HCT116 (cell line): ENCODE data around the gene MAPRE3. TPM values are rescaled to one million over a fixed set of nuclear protein-coding genes. Genes with fewer than 3 reads are reported as not detected.

Experiments
- ATAC-seq: fragments of 200-7000 bp; cut with Tn5 transposase; 2 replicates; pipeline ENCODE4 v1.9.1; 2020; ENCODE audit warnings: mild to moderate bottlenecking, moderate library complexity
- BruUV-seq: library from RNA; stranded (reverse); fragments of 400-500 nt; replicated peaks from 2 replicates; lab custom pipeline; 2021; lab: Mats Ljungman, UMichigan
- CTCF ChIA-PET: fragments of 300-600 bp; sonication (Branson Sonifier 250); formaldehyde crosslinking; loops from one replicate; lab custom pipeline; 2021; ENCODE audit warnings: antibody characterized with exemption; lab: Charles Lee
- POLR2A ChIA-PET: fragments of 300-600, 350-600 bp; sonication (Branson Sonifier 250); formaldehyde crosslinking; loops from one replicate; lab custom pipeline; 2021; ENCODE audit warnings: antibody characterized with exemption; lab: Charles Lee
- RAD21 ChIA-PET, 2 experiments: fragments of 300-600 bp; sonication (Branson Sonifier 250); formaldehyde crosslinking; loops; one replicate each; lab custom pipeline; 2023; ENCODE audit warnings: low total read pairs in 2 of 2; ENCODE audit not compliant: uncharacterized antibody in 2 of 2, unreplicated experiment in 2 of 2, low non-redundant PET in 1 of 2; lab: Charles Lee
- DNase-seq: peaks from one replicate; pipeline ENCODE4 v3.0.0-alpha.2; 2010; ENCODE audit warnings: low read depth, low spot score
- H2AFZ ChIP-seq: fragments of 200-600 bp; shearing (Covaris generic), sonication (generic); 2 replicates; pipeline ENCODE4 v1.6.1; 2017; ENCODE audit warnings: low read depth, mixed run types, mixed read lengths, antibody characterized with exemption, low read length; ENCODE audit not compliant: poor library complexity, severe bottlenecking
- H3K27ac ChIP-seq: 2 replicates; pipeline ENCODE4 v1.5.1; 2012; ENCODE audit warnings: low read depth, low read length
- H3K27me3 ChIP-seq: fragments of 200-600 bp; sonication (generic); 2 replicates; pipeline ENCODE4 v1.6.1; 2016; ENCODE audit warnings: mixed run types, low read length, mixed read lengths; ENCODE audit not compliant: insufficient read depth
- H3K36me3 ChIP-seq, 2 experiments: fragments of 200-500 bp in 1 of 2; fragments of 200-600 bp in 1 of 2; sonication (Bioruptor generic) in 1 of 2; sonication (generic) in 1 of 2; 2 replicates each; pipeline versions ENCODE4 v1.5.1 to v1.6.1; 2014 to 2016; ENCODE audit warnings: low read length in 2 of 2, inconsistent platforms in 1 of 2, mixed read lengths in 1 of 2, mixed run types in 1 of 2; ENCODE audit not compliant: insufficient read depth in 2 of 2, control insufficient read depth in 1 of 2
- H3K4me1 ChIP-seq, 2 experiments: fragments of 200-600 bp in 1 of 2; sonication (generic) in 1 of 2; 2 replicates each; pipeline versions ENCODE4 v1.5.1 to v1.6.1; 2012 to 2017; ENCODE audit warnings: low read length in 2 of 2, inconsistent platforms in 1 of 2, mild to moderate bottlenecking in 1 of 2, mixed read lengths in 1 of 2, mixed run types in 1 of 2, moderate library complexity in 1 of 2; ENCODE audit not compliant: insufficient read depth in 2 of 2, control insufficient read depth in 1 of 2
- H3K4me2 ChIP-seq: fragments of 200-600 bp; sonication (generic); 2 replicates; pipeline ENCODE4 v1.6.1; 2017; ENCODE audit warnings: mixed run types, low read length, mixed read lengths
- H3K4me3 ChIP-seq, 2 experiments: fragments of 200-600 bp in 1 of 2; sonication (generic) in 1 of 2; replicated peaks in 1 of 2; 2 replicates each; pipeline ENCODE4 v1.5.1; 2011 to 2016; ENCODE audit warnings: low read length in 2 of 2, control low read depth in 1 of 2, low read depth in 1 of 2, mild to moderate bottlenecking in 1 of 2, mixed read lengths in 1 of 2, mixed run types in 1 of 2
- H3K79me2 ChIP-seq: fragments of 200-600 bp; sonication (generic); 2 replicates; pipeline ENCODE4 v1.6.1; 2017; ENCODE audit warnings: mild to moderate bottlenecking, mixed run types, low read length, moderate library complexity, mixed read lengths; ENCODE audit not compliant: insufficient read depth
- H3K9ac ChIP-seq: fragments of 200-600 bp; sonication (generic); 2 replicates; pipeline ENCODE4 v1.6.1; 2016; ENCODE audit warnings: low read length, mixed read lengths
- H3K9me2 ChIP-seq: fragments of 200-600 bp; sonication (generic), shearing (Covaris generic); 2 replicates; pipeline ENCODE4 v1.6.1; 2017; ENCODE audit warnings: mixed run types, mild to moderate bottlenecking, moderate library complexity; ENCODE audit not compliant: insufficient read depth
- H3K9me3 ChIP-seq, 2 experiments: fragments of 200-500 bp in 1 of 2; fragments of 200-600 bp in 1 of 2; sonication (Bioruptor generic) in 1 of 2; sonication (generic) in 1 of 2; 2 replicates each; pipeline ENCODE4 v1.6.1; 2014 to 2017; ENCODE audit warnings: low read length in 2 of 2, mixed read lengths in 2 of 2, inconsistent platforms in 1 of 2, low read depth in 1 of 2, mild to moderate bottlenecking in 1 of 2, mixed run types in 1 of 2, moderate library complexity in 1 of 2; ENCODE audit not compliant: control insufficient read depth in 1 of 2, insufficient read depth in 1 of 2
- H4K20me1 ChIP-seq: fragments of 200-600 bp; sonication (generic), shearing (Covaris generic); 2 replicates; pipeline ENCODE4 v1.6.1; 2017; ENCODE audit warnings: mixed run types, mild to moderate bottlenecking, moderate library complexity; ENCODE audit not compliant: insufficient read depth
- ATF3 ChIP-seq: IDR thresholded peaks from 2 replicates; pipeline ENCODE4 v1.6.1; 2012
- CBX3 ChIP-seq: IDR thresholded peaks from 2 replicates; pipeline ENCODE4 v1.6.1; 2012; ENCODE audit warnings: low read depth
- CEBPB ChIP-seq: IDR thresholded peaks from 2 replicates; pipeline ENCODE4 v1.6.1; 2012; ENCODE audit warnings: low read depth
- EGR1 ChIP-seq: IDR thresholded peaks from 2 replicates; pipeline ENCODE4 v1.6.1; 2012; ENCODE audit warnings: low read depth
- EZH2phosphoT487 ChIP-seq: fragments of 200-600 bp; IDR thresholded peaks from 2 replicates; pipeline ENCODE4 v1.6.1; 2018; ENCODE audit warnings: antibody characterized with exemption, borderline replicate concordance
- JUND ChIP-seq: IDR thresholded peaks from 2 replicates; pipeline ENCODE4 v1.6.1; 2012
- POLR2AphosphoS5 ChIP-seq: IDR thresholded peaks from 2 replicates; pipeline ENCODE4 v1.6.1; 2011; ENCODE audit warnings: mild to moderate bottlenecking, low read depth, low read length, moderate library complexity
- SP1 ChIP-seq: IDR thresholded peaks from 2 replicates; pipeline ENCODE4 v1.6.1; 2012; ENCODE audit warnings: low read depth
- SRF ChIP-seq: IDR thresholded peaks from 2 replicates; pipeline ENCODE4 v1.6.1; 2012; ENCODE audit warnings: low read depth
- TCF7L2 ChIP-seq: IDR thresholded peaks from 2 replicates; pipeline ENCODE4 v1.7.0; 2011; ENCODE audit warnings: borderline replicate concordance, inconsistent platforms; ENCODE audit not compliant: insufficient read depth, insufficient read length; ENCODE audit errors: extremely low read depth
- YY1 ChIP-seq: IDR thresholded peaks from 2 replicates; pipeline ENCODE4 v1.6.1; 2011; ENCODE audit warnings: low read length, low read depth, moderate library complexity, mild to moderate bottlenecking; ENCODE audit not compliant: insufficient replicate concordance; ENCODE audit errors: extremely low read depth
- intact Hi-C: fragments of 100-400 bp; cut with micrococcal nuclease; formaldehyde crosslinking; loops from 2 replicates; pipeline ENCODE4 v1.10.0; 2022
- total RNA-seq: library from RNA; stranded (reverse); gene quantifications from one replicate; pipeline ENCODE4 v1.2.1, GENCODE V29; 2021; ENCODE audit not compliant: unreplicated experiment
- TF ChIP-seq, protein P1 (sequence below): IDR thresholded peaks from 2 replicates; pipeline ENCODE4 v1.6.1; 2012; ENCODE audit warnings: low read depth
- TF ChIP-seq, protein P2 (sequence below), 3 experiments: fragments of 200-600 bp in 1 of 3; sonication (generic) in 1 of 3; IDR thresholded peaks in 2 of 3; conservative IDR thresholded peaks in 1 of 3; 2 replicates each; pipeline ENCODE4 v1.5.1; 2012 to 2017; ENCODE audit warnings: low read depth in 2 of 3, low read length in 2 of 3, antibody characterized with exemption in 1 of 3, borderline replicate concordance in 1 of 3, control low read depth in 1 of 3, mild to moderate bottlenecking in 1 of 3, mixed read lengths in 1 of 3, mixed run types in 1 of 3, moderate library complexity in 1 of 3; ENCODE audit not compliant: insufficient read depth in 1 of 3

Gene MAPRE3
- total RNA-seq, 1 experiment from 2014 or later: 12.1 TPM

DNA sequence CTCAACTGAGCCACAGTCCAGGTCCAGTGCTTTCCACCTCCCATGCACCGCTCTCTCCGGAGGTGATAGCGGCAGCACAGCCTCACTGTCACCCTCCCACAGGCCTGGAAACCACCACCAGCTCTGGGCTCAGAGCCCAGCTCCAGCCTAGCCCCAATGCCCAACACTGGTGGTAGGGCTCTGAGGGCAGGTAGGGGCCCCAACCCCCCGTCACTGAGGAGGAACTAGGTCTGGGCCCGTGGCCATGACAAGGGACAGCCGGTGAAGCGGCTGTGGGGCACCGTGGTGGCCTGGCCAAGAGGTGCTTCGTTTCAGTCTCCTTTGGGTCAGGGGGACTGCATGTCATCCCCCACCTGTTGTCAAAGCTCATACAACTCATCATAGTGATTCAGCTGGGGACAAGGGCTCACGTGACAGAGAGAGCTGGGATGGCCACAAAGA, 56.8 kb downstream of the MAPRE3 start:
- peaks cover 4 to 8% of the 10 kb centered on the region in 2 experiments; a peak in 2 of 4 replicates for H3K36me3 ChIP-seq
- POLR2A ChIA-PET: no interaction called here

More for the DNA sequence above, 56.8 kb downstream of the MAPRE3 start:
- Histone ChIP-seq H3K9ac (no peak overlapping the region), H4K20me1 (no peaks in the 10 kb centered on the region), H3K9me3 (no peaks in the 10 kb centered on the region), H3K27me3 (no peaks in the 10 kb centered on the region), H3K9me2 (no peaks in the 10 kb centered on the region), H3K4me1 (peaks cover 2 to 30% of the 10 kb centered on the region in 2 experiments), H3K4me3 (no peak overlapping the region), H3K4me2 (no peak overlapping the region), H2AFZ (no peak overlapping the region), H3K27ac (no peak overlapping the region), H3K79me2 (peaks cover 40% of the 10 kb centered on the region)
- ChIA-PET CTCF (no interaction called here), RAD21 (no interaction called here)
- ATAC-seq (no peak), DNase-seq (no peak)
- no TSS peak for BruUV-seq
- no peak for TF ChIP-seq ATF3
- TF ChIP-seq EZH2phosphoT487: no peak
- TF ChIP-seq YY1: no peak
- no peak for TF ChIP-seq CBX3
- TF ChIP-seq, protein P1, sequence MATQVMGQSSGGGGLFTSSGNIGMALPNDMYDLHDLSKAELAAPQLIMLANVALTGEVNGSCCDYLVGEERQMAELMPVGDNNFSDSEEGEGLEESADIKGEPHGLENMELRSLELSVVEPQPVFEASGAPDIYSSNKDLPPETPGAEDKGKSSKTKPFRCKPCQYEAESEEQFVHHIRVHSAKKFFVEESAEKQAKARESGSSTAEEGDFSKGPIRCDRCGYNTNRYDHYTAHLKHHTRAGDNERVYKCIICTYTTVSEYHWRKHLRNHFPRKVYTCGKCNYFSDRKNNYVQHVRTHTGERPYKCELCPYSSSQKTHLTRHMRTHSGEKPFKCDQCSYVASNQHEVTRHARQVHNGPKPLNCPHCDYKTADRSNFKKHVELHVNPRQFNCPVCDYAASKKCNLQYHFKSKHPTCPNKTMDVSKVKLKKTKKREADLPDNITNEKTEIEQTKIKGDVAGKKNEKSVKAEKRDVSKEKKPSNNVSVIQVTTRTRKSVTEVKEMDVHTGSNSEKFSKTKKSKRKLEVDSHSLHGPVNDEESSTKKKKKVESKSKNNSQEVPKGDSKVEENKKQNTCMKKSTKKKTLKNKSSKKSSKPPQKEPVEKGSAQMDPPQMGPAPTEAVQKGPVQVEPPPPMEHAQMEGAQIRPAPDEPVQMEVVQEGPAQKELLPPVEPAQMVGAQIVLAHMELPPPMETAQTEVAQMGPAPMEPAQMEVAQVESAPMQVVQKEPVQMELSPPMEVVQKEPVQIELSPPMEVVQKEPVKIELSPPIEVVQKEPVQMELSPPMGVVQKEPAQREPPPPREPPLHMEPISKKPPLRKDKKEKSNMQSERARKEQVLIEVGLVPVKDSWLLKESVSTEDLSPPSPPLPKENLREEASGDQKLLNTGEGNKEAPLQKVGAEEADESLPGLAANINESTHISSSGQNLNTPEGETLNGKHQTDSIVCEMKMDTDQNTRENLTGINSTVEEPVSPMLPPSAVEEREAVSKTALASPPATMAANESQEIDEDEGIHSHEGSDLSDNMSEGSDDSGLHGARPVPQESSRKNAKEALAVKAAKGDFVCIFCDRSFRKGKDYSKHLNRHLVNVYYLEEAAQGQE: no peak
- TF ChIP-seq JUND: no peak
- no peak for TF ChIP-seq EGR1
- no peak for TF ChIP-seq POLR2AphosphoS5
- TF ChIP-seq TCF7L2: no peak
- no peak for TF ChIP-seq SRF
- TF ChIP-seq, protein P2, sequence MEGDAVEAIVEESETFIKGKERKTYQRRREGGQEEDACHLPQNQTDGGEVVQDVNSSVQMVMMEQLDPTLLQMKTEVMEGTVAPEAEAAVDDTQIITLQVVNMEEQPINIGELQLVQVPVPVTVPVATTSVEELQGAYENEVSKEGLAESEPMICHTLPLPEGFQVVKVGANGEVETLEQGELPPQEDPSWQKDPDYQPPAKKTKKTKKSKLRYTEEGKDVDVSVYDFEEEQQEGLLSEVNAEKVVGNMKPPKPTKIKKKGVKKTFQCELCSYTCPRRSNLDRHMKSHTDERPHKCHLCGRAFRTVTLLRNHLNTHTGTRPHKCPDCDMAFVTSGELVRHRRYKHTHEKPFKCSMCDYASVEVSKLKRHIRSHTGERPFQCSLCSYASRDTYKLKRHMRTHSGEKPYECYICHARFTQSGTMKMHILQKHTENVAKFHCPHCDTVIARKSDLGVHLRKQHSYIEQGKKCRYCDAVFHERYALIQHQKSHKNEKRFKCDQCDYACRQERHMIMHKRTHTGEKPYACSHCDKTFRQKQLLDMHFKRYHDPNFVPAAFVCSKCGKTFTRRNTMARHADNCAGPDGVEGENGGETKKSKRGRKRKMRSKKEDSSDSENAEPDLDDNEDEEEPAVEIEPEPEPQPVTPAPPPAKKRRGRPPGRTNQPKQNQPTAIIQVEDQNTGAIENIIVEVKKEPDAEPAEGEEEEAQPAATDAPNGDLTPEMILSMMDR (IDR thresholded peaks at IDR 0.05 in 2 of 3, conservative IDR thresholded peaks at IDR 0.05 in 1 of 3; ENCODE audit: borderline replicate concordance in 1 of 3, insufficient read depth in 1 of 3, low read depth in 2 of 3, low read length in 2 of 3): no peak
- no peak for TF ChIP-seq SP1
- no peak for TF ChIP-seq CEBPB
- intact Hi-C loops: no loop called here
